Stimulated activated CD8-positive, alpha-beta memory T cell treated with anti-CD3 and anti-CD28 coated beads, Interleukin-7, amount 100 ng/mL, for 1 hour (primary cell): ENCODE data around the gene LITAF.
"Not testable (repeated sequence)": the region's sequence is repeated elsewhere in the genome, so short reads cannot be mapped to it uniquely, and the experiment has no call there.

Source experiments
- DNase-seq, 2 donors: peaks; one replicate each; pipeline ENCODE4 v3.0.0-alpha.2; 2020; ENCODE audit warnings: low read depth in 2 of 2

The LITAF gene

DNA sequence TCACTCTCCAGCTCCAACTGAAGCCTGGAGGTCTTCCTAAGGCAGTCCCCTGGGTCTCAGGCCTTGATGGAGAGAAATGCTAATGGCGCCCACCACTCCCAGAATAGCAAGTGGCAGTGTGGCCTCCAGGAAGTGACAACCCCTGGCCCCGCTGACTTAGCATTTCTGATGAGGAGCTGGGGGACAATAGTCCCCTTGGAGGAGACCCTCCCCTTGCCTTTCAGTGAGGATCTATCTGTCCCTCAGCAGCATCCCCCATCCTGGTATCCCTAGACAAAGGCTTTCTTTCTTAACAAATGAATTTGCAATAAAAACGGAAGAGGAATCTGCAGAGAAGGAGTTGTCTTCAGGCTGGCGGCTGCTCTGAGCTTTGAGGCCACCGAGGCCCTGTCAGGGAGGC lies 68.8 kb downstream of the LITAF start:
- DNase-seq: no peak

DNA sequence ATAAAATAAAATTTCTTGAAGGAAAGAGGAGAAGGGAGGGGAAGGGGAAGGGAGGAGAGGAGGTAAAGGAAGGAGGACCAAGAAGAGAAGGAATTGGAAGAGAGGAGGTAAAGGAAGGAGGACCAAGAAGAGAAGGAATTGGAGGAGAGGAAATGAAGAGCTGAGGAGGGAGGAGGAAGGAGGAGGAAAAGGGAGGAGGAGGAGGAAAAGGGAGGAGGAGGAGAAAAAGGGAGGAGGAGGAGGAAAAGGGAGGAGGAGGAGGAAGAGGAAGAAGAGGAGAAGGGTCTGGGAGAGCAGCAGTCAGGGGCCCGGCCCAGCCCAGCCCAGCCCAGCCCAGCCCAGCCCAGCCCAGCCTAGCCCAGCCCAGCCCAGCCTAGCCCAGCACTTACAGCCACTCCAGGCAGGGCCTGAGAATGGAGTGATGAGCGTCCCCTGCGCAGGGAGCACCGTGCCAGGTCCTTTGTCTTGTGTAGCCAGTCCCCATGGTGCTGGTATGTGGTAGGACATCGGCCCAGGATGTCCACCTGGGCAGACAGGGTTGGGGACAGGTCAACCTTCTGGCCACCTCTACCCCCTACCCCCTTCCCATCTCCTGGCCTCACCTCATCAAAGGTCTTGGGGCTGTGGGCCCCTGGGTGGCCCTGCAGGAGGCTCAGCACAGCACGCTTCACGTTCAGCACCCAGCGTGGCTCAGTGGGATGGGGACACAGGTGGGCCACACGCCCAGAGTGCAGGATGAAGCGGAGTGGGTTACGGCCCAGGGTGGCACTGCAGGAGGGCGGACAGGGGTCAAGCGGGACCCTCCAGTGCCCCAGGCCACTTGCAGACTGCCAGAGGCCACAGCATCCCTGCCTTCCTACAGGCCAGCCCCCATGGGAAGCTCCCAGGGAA lies 70.9 kb downstream of the LITAF start:
- no peak for DNase-seq

DNA sequence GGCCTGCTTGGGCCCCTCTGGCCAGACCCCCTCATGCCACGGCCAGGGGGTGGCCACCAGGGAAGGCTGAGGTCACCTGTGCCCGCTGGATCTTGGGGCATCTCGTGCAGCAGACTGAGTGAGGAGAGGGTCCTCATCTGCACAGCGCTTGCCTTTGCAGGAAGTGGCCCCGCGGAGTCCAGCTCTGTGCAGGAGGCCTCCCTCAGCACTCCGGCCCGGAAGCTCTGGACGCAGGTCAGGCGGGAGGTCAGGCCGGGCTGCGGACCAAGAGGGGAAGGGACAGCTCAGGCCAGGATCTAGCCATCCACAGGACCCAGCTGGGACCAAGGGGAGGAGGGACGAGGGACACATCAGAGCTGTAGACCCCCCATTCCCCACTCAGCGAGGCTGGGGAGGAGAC lies 72.4 kb downstream of the LITAF start:
- no peak for DNase-seq

DNA sequence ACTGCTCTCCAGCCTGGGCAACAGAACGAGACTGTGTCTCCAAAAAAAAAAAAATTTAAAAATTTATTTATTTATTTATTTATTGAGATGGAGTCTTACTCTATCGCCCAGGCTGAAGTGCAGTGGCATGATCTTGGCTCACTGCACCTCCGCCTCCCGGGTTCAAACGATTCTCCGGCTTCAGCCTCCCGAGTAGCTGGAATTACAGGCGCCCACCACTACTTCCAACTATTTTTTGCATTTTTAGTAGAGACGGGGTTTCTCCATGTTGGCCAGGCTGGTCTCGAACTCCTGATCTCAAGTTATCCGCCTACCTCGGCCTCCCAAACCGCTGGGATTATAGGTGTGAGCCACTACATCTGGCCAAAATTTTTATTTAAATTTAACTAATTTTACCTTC lies 73.4 kb downstream of the LITAF start:
- DNase-seq: not testable (repeated sequence)

GRCh38 chr16:11511801-11512200 lies 74.9 kb downstream of the LITAF start:
- no peak for DNase-seq

GRCh38 chr16:11511328-11511727 lies 75.4 kb downstream of the LITAF start:
- DNase-seq: no peak

DNA sequence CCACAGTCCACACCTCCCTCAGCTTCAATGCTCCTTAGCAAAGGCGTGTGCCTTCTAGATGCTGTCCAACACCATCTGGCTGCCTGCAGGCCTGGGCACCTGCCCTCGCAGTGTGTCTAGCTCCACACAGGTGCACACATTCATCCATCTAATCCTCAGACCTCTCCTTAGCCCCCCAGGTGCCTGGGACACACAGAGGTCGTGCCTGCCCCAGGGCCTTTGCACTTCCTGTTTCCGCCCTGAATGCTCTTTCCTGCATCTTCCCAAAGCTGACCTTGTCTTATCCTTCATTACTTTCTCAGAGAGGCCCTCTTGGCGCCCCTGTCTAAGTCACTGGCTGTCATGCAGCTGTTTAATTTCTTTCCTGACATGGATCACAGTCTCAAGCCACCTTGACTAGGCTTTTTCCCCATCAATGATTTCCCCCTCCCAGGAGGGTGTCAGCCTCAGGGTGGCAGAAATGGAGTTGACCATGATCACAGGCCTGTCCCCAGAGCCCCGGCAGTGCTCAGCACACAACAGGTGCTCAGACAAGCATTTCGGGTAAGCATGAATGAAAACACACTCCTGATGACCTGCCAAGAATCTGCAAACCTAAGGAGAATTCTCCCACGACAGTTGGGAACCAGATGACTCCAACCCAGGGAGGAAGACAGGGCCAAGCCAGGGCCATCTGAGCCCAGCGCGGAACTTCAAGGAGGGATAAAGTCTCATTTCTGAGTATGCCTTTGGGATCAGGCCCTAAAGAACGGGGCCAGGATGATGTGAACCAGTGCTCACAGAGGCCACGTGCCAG lies 76.3 kb downstream of the LITAF start:
- DNase-seq: no peak

DNA sequence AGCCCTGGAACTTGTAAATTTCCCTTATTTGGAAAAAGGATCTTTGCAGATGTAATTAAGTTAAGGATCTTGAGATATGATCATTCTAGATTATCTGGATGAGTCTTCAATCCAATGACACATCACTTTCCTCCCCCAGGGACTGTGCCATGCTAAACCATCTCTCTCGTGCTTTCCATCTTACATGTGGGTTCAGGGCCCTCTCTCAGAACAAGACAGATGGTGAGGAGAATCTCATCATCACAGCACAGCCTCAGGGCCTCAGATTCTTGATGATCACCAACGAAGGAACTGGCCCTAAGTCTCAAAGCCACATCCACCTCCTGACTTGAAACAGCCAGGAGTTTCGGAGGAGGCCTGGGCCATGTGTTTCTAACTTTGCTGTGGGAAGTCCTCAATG lies 78.7 kb downstream of the LITAF start:
- no peak for DNase-seq

GRCh38 chr16:11507350-11507749 lies 79.4 kb downstream of the LITAF start:
- DNase-seq: no peak

GRCh38 chr16:11506741-11507305 lies 79.9 kb downstream of the LITAF start:
- DNase-seq: no peak

- not testable (repeated sequence) for DNase-seq
Measured at GRCh38 chr16:11504261-11504660, 82.5 kb downstream of the LITAF start.

- DNase-seq: no peak
Measured at GRCh38 chr16:11503566-11503965, 83.2 kb downstream of the LITAF start.

- DNase-seq: no peak
Measured at GRCh38 chr16:11502239-11502638, 84.5 kb downstream of the LITAF start.

- no peak for DNase-seq
Measured at GRCh38 chr16:11501632-11502031, 85.1 kb downstream of the LITAF start.

DNA sequence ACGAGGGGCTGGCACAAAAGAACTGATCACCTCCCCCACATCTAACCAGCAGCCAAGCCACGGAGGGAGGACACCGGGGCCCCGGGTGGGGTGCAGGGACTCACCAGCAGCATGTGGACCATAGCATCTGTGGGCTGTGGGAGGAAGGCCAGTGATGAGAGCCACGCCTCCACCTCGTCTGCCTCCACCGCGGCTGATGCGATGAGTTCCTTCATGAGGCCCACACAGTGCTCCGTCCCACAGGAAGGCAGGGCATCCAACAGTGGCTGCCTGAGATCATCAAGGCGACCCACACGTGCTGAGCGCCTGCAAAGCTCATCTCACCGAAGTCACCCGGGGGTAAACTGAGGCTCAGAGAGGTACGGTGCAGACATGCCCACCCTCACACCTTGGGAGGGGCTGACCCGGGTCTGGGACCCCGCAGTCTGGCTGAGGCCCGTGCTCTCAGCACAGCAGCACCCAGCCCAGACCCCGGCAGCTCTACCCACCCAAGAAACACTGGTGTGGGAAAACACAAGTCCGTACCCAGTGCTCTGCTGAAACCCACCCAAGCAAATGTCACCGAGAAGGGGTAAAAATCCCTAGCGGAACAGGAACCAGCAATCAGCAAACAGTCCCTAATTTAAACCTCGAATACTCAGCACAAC lies 85.9 kb downstream of the LITAF start:
- no peak for DNase-seq

DNA sequence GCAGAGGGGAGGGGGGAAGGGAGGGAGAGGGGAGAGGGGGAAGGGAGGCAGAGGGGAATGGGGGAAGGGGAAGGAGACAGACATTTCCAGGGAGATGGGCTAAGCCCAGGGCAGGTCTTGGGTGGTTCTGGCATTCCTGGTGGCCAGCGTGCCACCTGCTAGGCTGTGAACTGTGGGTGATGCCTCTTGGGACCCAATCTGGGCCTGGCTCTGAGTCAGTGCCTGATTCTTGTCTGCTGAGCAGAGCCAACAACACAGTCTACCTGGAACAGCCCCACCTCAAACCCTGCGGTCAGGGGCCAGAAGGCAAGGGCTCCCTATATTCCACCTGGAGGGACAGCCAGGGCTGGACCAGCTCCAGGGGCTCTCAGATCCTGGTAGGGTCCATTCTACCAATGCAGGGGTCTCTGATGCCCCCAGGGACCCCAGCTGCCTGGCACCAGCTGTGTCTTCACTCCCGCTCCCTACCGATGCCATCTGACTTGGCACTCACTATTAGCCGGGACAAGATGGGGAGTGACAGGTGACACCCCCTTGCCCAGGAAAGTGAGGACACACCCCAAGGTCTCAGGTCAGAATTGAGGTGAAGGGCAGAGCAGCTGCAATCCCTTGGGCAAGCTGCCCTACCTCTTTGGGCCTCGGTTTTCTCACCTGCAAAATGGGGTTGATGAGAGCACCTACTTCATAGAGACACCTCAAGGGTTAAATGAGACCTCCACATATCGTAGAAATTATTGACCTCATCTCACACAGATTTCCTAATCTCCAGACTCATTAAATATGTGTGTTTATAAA lies 87.2 kb downstream of the LITAF start:
- DNase-seq: no peak

DNA sequence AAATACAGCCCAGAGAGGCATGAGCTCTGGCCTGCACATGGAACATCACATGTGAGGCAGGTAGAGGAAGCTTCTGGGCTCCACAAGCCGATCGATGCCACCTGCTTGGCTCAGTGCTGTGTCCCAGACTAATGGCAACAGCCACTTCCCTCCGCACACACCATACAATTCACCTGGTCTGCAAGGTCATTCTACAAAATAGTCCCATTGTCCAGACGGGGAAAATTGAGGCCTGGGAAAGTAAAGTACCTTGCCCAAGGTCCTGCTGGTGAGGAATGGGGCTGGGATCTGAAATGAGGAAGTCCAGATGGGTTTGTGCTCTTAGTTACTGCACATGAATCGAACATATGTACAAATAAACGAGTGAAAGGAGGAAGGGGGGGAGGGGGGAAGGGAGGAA lies 88.0 kb downstream of the LITAF start:
- no peak for DNase-seq

DNA sequence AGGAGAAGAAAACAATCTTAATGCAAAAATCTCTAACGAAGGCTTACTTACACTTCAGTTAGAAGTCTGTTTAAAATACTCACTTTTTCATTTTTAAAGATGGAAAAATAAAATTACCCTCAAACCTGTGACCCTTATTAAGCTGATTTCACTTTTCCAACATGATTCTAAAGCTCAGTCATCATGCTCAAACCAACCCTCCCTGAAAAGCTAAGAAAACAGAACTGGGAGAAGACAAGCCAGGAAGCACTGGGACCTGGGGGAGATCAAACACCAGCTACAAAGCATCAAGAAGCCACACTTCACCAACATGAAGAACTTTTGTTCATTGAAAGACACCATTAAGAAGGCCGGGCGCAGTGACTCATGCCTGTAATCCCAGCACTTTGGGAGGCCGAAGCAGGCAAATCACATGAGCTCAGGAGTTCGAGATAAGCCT lies 88.8 kb downstream of the LITAF start:
- DNase-seq: no peak
